Measurements from ENCODE around the gene TP53RK. TPM values are rescaled to one million over a fixed set of nuclear protein-coding genes. Genes with fewer than 3 reads are reported as not detected.

TP53RK gene
- total RNA-seq, 3 donors from 2014 or later: 7.8 to 10.4 (median 8.2) TPM

GRCh38 chr20:46704714-46705377, 15.6 kb upstream of the TP53RK start:
- no peak for ATAC-seq
- TF ChIP-seq CTCF (IDR thresholded peaks at IDR 0.05): no peak

DNA sequence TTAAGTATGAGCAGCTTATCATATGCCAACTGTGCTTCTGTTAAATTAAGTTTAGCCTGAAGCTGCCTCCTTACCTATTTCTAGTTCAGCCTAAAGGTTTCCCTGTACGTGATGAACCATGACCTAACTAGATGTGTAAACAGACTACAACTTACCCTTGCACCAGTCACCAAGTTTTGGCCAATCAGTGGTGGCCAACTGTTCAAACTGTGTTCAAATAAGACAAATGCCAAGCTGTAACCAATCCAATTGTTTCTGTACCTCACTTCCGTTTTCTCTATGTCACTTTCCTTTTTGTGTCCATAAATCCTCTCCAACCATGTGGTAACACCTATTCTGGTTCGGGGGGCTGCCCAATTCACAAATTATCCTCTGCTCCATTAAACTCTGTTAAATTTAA, 14.2 kb upstream of the TP53RK start:
- ATAC-seq (peak; percentile 32), DNase-seq (no peak)
- intact Hi-C loops (cut with DNase I, micrococcal nuclease): no loop called here
- no peak for TF ChIP-seq CTCF (IDR thresholded peaks at IDR 0.05)
- H3K4me3 ChIP-seq: no peak overlapping the region
- H3K9me3 ChIP-seq: no peaks in the 10 kb centered on the region
- no peaks in the 10 kb centered on the region for H3K36me3 ChIP-seq (ENCODE audit: low read depth)
- peaks cover 3% of the 10 kb centered on the region for H3K4me1 ChIP-seq (ENCODE audit: low read depth)

More at GRCh38 chr20:46704714-46705377, 15.6 kb upstream of the TP53RK start:
- H3K4me1 ChIP-seq (ENCODE audit: low read depth): peaks cover 6% of the 10 kb centered on the region
- DNase-seq: no peak
- H3K36me3 ChIP-seq (ENCODE audit: low read depth): no peaks in the 10 kb centered on the region
- H3K4me3 ChIP-seq: no peak overlapping the region
- H3K9me3 ChIP-seq: no peaks in the 10 kb centered on the region
- intact Hi-C loops (cut with DNase I, micrococcal nuclease): no loop called here

- Histone ChIP-seq H3K36me3 (ENCODE audit: low read depth) (no peaks in the 10 kb centered on the region), H3K4me3 (no peak overlapping the region), H3K9me3 (no peaks in the 10 kb centered on the region), H3K4me1 (ENCODE audit: low read depth) (no peaks in the 10 kb centered on the region)
- no peak for TF ChIP-seq CTCF (IDR thresholded peaks at IDR 0.05)
- no peak for ATAC-seq
- no peak for DNase-seq
- intact Hi-C loops (cut with DNase I, micrococcal nuclease): no loop called here
Observed at GRCh38 chr20:46702447-46703203, 13.4 kb upstream of the TP53RK start.

- Histone ChIP-seq H3K4me3 (no peak overlapping the region), H3K36me3 (ENCODE audit: low read depth) (no peaks in the 10 kb centered on the region), H3K4me1 (ENCODE audit: low read depth) (no peaks in the 10 kb centered on the region), H3K9me3 (no peaks in the 10 kb centered on the region)
- ATAC-seq (no peak), DNase-seq (no peak)
- intact Hi-C loops (cut with DNase I, micrococcal nuclease): no loop called here
- no peak for TF ChIP-seq CTCF (IDR thresholded peaks at IDR 0.05)
Observed at GRCh38 chr20:46701986-46702385, 12.7 kb upstream of the TP53RK start.

DNA sequence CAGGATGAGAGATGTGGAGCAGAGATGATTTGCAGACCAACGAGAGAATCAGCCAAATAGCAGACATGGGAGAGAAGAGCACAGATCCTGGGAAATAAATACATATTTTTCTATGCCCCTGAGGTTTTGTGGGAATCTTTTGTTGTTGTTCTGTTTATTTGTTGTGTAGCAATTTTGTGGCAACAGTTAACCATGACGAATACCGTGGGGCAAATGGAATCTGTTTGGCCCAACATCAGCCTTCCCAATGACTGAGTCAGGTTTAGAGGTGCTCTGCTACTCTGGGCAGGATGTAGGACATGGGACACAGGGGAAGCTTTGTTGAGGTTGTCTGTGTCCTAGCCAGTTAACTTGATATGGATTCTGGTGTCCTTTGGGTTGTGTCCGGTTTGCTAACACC, 12.3 kb upstream of the TP53RK start:
- DNase-seq: no peak
- no peak for TF ChIP-seq CTCF (IDR thresholded peaks at IDR 0.05)

More for the DNA sequence above, 12.3 kb upstream of the TP53RK start:
- Histone ChIP-seq H3K4me1 (ENCODE audit: low read depth) (no peaks in the 10 kb centered on the region), H3K9me3 (no peaks in the 10 kb centered on the region), H3K4me3 (no peak overlapping the region), H3K36me3 (ENCODE audit: low read depth) (no peaks in the 10 kb centered on the region)
- intact Hi-C loops (cut with DNase I, micrococcal nuclease): no loop called here
- no peak for ATAC-seq

Measured in mucosa of descending colon (tissue), 3 donors.